ENCODE data around the gene SOX12.

GRCh38 chr20:334578-334977, 9.2 kb downstream of the SOX12 start:
- TF ChIP-seq CTCF (IDR thresholded peaks at IDR 0.05; ENCODE audit: poor library complexity) (no peak), EZH2 (IDR thresholded peaks at IDR 0.05; ENCODE audit: borderline replicate concordance) (no peak)

All from hepatocyte (in vitro differentiated cells).